Ovary (tissue), 9 donors: ENCODE data around the gene MBNL2. TPM values are rescaled to one million over a fixed set of nuclear protein-coding genes. Genes with fewer than 3 reads are reported as not detected.
"Not testable (repeated sequence)": the region's sequence is repeated elsewhere in the genome, so short reads cannot be mapped to it uniquely, and the experiment has no call there.

Source experiments
- DNase-seq, 5 donors: peaks; one replicate each; pipeline ENCODE4 v3.0.0-alpha.2; 2019 to 2020
- H3K27ac ChIP-seq, 2 donors: fragments of 200-600 bp; one replicate each; pipeline versions ENCODE4 v1.5.1 to v1.8.0; 2019 to 2022
- H3K27me3 ChIP-seq: fragments of 200-600 bp; one replicate; pipeline ENCODE4 v1.8.0; 2022
- H3K36me3 ChIP-seq: fragments of 200-600 bp; sonication (generic); one replicate; pipeline ENCODE4 v1.5.1; 2019
- H3K4me1 ChIP-seq: one replicate; pipeline ENCODE4 v1.8.1; 2013; ENCODE audit warnings: mild to moderate bottlenecking, moderate library complexity; ENCODE audit not compliant: insufficient read depth
- H3K4me3 ChIP-seq: fragments of 200-600 bp; sonication (generic); one replicate; pipeline ENCODE4 v1.5.1; 2017
- H3K9me3 ChIP-seq, 2 donors: fragments of 200-600 bp in 1 of 2; sonication (generic) in 1 of 2; one replicate each; pipeline versions ENCODE4 v1.5.1 to v1.8.1; 2013 to 2019; ENCODE audit warnings: mild to moderate bottlenecking in 1 of 2, moderate library complexity in 1 of 2
- EP300 ChIP-seq: sonication (generic); formaldehyde crosslinking; IDR thresholded peaks from one replicate; pipeline ENCODE4 v1.6.1; 2017; ENCODE audit warnings: antibody characterized with exemption
- POLR2A ChIP-seq: fragments of 450-650 bp; IDR thresholded peaks from one replicate; pipeline ENCODE4 v1.6.1; 2017; ENCODE audit warnings: antibody characterized with exemption, mild to moderate bottlenecking, moderate library complexity
- WGBS, 3 donors: extraction: QIAGEN DNeasy Blood & Tissue Kit in 1 of 3; methylation state at CpG; one replicate each; pipeline versions ENCODE4 v1.1.5 to v1.1.7; 2013 to 2017; 5-methylcytosine and 5-hydroxymethylcytosine counted together
- intact Hi-C, 4 donors: fragments of 100-400 bp; cut with DNase I; formaldehyde crosslinking; loops; one replicate each; pipeline versions ENCODE4 v1.11.0 to v1.15.1; 2022 to 2023
- polyA plus RNA-seq, 2 donors: library from polyadenylated mRNA; stranded (reverse); fragments of 200-250 nt in 1 of 2; fragments of 350-450 nt in 1 of 2; fragmentation: Illumina TruSeq in 1 of 2; extraction: RNeasy Lipid Tissue Mini Kit (QIAGEN cat#74804) in 1 of 2; gene quantifications; one replicate each; pipeline ENCODE4 v1.2.3, GENCODE V29; 2013 to 2014
- total RNA-seq, 7 donors: library from RNA; depleted of rRNA in 2 of 7; stranded (reverse); fragments of >200 nt in 2 of 7; fragmentation: NEBNext Ultra II Directional in 3 of 7; extraction: Animal tissue kit (Norgen Biotek cat#: 25700) in 3 of 7; gene quantifications; one replicate each; pipeline versions ENCODE4 v1.1.0 to v1.2.4, GENCODE V29; 2016 to 2023
- TF ChIP-seq, protein P1 (sequence below), 3 donors: fragments of 450-650 bp in 2 of 3; fragments of 200-600 bp in 1 of 3; IDR thresholded peaks; one replicate each; pipeline versions ENCODE4 v1.5.1 to v1.8.0; 2016 to 2022; ENCODE audit warnings: antibody characterized with exemption in 3 of 3, mild to moderate bottlenecking in 1 of 3
- donor health status: DM: no; HTN: no; CAD: no; lungs with moderate emphysema.
- donor health status: DM: no; HTN: no; CAD: no.
- donor health status: Bipolar disorder and iron deficiency.
- donor health status: DM: yes; HTN: yes; CAD: no.
- donor health status: DM: no; HTN: no; CAD: no.
- donor health status: DM: yes; HTN: yes; CAD: no.

The MBNL2 gene
- total and polyA plus RNA-seq, 9 donors: 43.7 to 110 (median 92.1) TPM

DNA sequence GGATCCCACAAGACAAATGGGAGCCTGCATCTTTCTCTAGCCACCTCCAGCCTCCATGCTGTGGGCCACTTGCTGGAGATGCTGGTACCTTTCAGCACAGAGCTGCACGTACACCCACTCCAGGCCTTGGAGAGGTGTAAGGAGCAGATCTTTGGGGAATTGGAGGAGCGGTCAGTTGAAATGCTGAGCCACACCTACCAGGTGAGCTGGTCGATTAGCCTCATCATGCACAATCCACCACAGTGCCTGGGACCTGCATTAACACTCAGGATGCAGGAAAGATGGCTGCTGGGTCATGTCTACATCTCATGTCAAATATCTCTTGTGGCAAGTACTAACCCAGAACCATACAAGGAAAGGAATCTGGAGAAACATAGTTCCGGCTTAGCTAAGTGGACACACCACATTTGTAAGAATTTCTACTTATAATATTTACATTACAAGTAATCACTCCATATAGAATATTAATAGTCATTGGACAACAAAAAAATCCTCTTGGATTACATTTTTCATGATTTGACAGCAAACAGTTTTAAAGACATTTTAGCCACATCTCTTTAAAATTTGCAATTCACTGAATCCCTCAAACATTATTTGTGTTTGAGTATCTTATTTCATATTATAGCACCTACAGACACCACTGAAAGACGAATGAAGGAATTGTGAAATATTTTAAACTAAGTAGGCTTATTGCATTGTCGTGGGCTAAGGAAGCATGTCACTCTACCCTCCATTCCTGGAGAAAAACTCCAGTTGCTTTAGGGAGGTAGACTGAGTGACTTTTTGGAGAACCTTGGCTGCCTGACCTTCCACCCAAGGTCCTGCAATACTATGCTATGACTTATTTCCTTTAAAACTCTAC is 21.8 kb upstream of the MBNL2 start:
- H3K27ac ChIP-seq: no peak overlapping the region
- no peak for TF ChIP-seq POLR2A
- TF ChIP-seq EP300: no peak
- TF ChIP-seq, protein P1, sequence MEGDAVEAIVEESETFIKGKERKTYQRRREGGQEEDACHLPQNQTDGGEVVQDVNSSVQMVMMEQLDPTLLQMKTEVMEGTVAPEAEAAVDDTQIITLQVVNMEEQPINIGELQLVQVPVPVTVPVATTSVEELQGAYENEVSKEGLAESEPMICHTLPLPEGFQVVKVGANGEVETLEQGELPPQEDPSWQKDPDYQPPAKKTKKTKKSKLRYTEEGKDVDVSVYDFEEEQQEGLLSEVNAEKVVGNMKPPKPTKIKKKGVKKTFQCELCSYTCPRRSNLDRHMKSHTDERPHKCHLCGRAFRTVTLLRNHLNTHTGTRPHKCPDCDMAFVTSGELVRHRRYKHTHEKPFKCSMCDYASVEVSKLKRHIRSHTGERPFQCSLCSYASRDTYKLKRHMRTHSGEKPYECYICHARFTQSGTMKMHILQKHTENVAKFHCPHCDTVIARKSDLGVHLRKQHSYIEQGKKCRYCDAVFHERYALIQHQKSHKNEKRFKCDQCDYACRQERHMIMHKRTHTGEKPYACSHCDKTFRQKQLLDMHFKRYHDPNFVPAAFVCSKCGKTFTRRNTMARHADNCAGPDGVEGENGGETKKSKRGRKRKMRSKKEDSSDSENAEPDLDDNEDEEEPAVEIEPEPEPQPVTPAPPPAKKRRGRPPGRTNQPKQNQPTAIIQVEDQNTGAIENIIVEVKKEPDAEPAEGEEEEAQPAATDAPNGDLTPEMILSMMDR (IDR thresholded peaks at IDR 0.05): no peak
- no peak for DNase-seq
- no peaks in the 10 kb centered on the region for H3K4me1 ChIP-seq
- H3K4me3 ChIP-seq: no peak overlapping the region
- no peaks in the 10 kb centered on the region for H3K27me3 ChIP-seq
- no peaks in the 10 kb centered on the region for H3K36me3 ChIP-seq
- intact Hi-C loops: no loop called here
- 88 to 89% (median 89%) methylated on average over 6 of the region's 6 CpGs for WGBS, 3 donors
- H3K9me3 ChIP-seq: no peaks in the 10 kb centered on the region

DNA sequence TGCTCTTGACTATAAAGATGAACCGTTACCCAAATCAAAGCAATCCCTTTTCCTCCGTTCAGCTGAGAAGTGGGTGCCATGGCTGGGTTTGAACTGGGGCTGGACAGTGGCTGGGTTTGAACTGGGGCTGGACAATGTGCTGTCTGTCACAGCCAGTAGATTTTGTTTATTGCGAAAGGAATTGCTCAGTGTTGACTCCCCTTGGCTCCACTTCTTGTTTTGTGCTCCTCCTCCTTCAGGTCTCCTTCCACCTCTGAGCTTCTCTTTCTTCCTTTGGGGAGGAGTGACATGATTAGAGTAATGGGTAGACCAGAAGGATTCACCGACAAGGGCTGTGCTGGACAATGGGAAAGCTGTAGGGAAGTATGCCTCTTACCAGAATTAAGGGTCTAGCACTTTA is 19.4 kb upstream of the MBNL2 start:
- 94 to 98% (median 95%) methylated on average over 4 of the region's 4 CpGs for WGBS, 3 donors
- intact Hi-C loops: no loop called here
- Histone ChIP-seq H3K27ac (no peak overlapping the region), H3K4me3 (no peak overlapping the region), H3K36me3 (no peaks in the 10 kb centered on the region), H3K9me3 (no peaks in the 10 kb centered on the region), H3K27me3 (no peaks in the 10 kb centered on the region), H3K4me1 (no peaks in the 10 kb centered on the region)
- no peak for TF ChIP-seq POLR2A
- TF ChIP-seq, protein P1 (IDR thresholded peaks at IDR 0.05): no peak
- TF ChIP-seq EP300: no peak
- DNase-seq: no peak

DNA sequence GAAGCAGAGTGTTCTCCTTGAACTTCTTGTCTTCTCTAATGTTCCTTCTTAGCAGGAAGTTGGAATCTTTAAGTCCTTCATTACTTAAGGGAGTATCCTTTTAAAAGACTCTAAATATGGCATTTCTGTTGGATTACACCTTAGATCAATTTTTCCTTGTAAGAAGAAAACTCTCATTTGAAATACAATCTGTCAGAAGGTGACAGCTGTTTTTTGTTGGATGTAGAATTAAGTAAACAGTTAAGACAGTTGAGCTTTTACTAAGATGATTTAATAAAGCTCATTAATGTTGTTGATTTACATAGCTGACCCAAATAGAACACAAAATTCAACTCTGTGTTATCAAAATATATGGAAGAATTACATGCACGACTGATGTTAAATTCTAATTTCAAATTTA is 16.7 kb upstream of the MBNL2 start:
- no peaks in the 10 kb centered on the region for H3K9me3 ChIP-seq
- H3K27ac ChIP-seq: no peak overlapping the region

DNA sequence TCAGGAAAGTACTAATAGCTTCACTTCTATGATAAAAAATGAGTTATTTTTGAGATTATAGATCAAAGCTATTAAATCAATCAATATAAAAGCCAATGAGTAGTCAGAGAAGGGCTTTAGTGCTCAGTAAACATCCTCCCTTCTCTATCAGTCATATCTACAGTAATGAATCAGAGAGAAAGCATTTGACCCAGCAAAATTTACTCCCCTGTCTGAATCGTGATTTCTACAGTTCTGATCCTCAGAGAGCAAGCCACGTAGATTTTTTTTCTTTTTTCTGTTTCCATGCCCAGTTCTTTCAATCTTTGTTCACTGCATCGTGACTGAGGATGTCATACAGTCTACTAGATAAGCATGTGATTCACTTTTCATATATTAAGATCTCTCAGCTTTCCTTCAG is 16.2 kb upstream of the MBNL2 start:
- Histone ChIP-seq H3K36me3 (no peaks in the 10 kb centered on the region), H3K4me1 (peaks cover 3% of the 10 kb centered on the region), H3K4me3 (no peak overlapping the region), H3K27ac (no peak overlapping the region), H3K27me3 (no peaks in the 10 kb centered on the region), H3K9me3 (no peaks in the 10 kb centered on the region)
- WGBS, 3 donors: 4 to 12% (median 10%) methylated on average over 3 of the region's 3 CpGs
- intact Hi-C loops: no loop called here
- TF ChIP-seq POLR2A (no peak), EP300 (no peak)
- TF ChIP-seq, protein P1 (IDR thresholded peaks at IDR 0.05): no peak
- DNase-seq: no peak

More for the DNA sequence above, 16.7 kb upstream of the MBNL2 start:
- TF ChIP-seq EP300 (no peak), POLR2A (no peak)
- TF ChIP-seq, protein P1 (IDR thresholded peaks at IDR 0.05): no peak
- intact Hi-C loops: no loop called here
- Histone ChIP-seq H3K4me1 (no peaks in the 10 kb centered on the region), H3K27me3 (no peaks in the 10 kb centered on the region), H3K4me3 (no peak overlapping the region), H3K36me3 (no peaks in the 10 kb centered on the region)
- WGBS, 3 donors: 5 to 8% (median 6%) methylated on average over 1 of the region's 1 CpG
- no peak for DNase-seq

DNA sequence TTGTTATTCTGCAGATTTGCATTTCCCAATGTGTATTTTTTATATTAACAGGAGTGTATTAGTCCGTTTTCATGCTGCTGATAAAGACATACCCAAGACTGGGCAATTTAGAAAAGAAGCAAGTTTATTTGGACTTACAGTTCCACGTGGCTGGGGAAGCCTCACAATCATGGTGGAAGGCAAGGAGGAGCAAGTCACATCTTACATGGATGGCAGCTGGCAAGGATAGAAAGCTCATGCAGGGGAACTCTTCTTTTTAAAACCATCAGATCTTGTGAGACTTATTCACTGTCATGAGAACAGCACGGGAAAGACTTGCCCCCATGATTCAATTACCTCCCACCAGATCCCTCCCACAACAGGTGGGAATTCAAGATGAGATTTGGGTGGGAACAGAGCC is 14.9 kb upstream of the MBNL2 start:
- H3K27me3 ChIP-seq, DNase-seq, H3K4me1 ChIP-seq, H3K27ac ChIP-seq, intact Hi-C loops, H3K4me3 ChIP-seq, H3K9me3 ChIP-seq, H3K36me3 ChIP-seq: not testable (repeated sequence)
- 81 to 89% (median 86%) methylated on average over 3 of the region's 3 CpGs for WGBS, 3 donors
